ENCODE measurements around the gene PPP1R13B. TPM values are rescaled to one million over a fixed set of nuclear protein-coding genes. Genes with fewer than 3 reads are reported as not detected.

The PPP1R13B gene
- total RNA-seq, 1 donor: 7.3 TPM

DNA sequence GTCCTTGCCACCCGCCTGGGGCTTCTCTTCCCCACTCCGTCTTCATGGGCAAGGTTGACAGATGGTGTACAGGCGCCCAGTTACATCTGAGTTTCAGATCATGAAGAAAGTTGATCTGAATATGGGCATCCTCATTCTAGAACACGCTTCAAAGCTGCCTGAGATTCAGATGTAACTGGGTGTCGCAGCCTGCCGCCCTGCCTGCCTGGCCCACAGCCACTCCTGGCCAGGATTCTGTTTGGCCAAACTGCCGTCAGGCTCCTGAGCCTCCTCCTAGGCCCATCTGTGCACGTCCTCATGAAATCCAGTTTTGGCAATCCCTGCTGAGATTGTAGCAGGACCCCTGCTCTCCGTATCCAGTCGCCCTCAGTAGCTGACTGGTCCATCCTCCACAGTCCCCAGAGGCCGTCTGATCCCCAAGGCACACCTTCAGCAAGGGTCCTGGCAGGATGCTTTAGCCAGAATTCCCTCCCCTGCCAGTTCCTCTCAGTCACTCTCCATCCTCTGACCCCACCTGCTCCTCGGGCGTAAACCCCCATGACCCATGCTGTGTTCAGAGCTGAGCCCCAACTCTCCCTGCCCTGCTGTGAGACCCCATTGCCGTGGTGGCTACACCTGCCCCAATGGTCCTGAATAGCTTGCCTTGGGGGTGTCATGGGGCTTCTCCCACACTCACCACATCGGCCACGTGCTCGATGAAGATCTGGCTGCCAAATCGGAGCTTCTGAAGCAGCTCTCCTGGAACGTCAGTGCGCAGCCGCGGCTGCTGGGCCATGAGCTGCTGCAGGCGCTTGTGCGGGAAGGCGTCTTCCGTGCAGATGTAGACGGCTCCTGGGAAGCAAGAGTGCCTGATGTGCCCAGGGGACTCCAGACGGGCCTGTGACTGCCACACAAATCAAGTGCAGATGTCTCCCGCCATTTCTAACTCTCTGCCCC lies 144.6 kb downstream of the PPP1R13B start:
- no peak for DNase-seq (ENCODE audit: low read depth)
- no peak overlapping the region for H3K4me3 ChIP-seq (ENCODE audit: low read depth, low read length)
- no peak for TF ChIP-seq CTCF (IDR thresholded peaks at IDR 0.05; ENCODE audit: insufficient read depth, low read depth, low read length)

DNA sequence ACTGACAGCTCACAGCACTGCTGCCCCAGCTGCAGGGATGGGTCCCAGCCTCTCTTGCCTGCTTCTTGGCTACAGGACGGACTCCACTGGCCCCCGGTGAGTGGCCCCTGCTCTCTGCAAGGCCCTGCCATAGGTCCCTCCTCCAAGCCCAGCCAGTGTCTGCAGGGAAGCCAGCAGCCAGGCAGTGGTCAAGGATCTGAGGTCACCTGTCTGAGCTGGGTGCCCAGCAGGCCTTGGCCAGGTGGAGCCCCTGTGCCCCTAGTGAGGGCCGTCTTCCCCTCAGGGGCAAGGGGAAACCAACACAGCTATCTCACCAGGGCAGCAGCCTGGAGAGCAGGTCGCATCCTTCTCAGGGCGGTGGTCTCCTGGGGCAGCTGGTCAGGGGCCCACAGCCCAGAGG lies 145.3 kb downstream of the PPP1R13B start:
- no peak overlapping the region for H3K4me3 ChIP-seq (ENCODE audit: low read depth, low read length)

DNA sequence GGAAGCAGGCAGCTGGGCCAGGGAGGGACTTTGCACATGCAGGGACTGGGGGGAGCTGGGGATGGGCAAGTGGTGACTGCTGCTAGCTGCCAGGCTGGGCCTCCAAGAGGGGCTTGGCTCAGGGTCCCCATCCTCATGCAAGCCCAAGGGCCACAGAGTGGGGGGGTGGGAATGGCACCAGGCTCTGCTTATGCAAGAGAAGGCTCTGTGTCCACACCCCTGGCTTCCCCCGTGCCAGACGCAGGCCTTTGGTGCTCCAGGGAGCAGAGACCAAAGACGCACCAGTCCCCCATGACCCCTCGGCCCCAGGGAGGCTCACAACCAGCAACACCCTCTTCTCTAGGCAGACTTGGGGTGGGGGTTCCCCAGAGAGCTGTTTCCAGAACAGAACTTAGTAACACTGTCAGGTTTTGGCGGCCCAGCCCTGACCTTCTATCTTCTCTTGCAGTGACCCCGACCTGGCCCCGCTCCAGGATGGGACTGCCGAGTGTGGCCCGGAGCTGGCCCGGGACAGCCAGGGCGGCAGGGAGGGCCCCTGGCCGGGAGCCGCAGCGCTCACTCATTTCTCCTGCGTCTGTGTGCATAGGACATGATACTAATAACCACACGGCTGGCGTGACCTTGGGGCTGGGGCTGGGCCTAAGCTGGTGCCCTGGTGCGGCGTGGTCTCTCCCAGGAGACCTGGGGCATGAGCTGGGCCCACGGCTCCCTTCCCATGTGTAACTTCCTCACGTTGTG lies 146.5 kb downstream of the PPP1R13B start:
- H3K4me3 ChIP-seq (ENCODE audit: low read depth, low read length): no peak overlapping the region
- no peak for DNase-seq (ENCODE audit: low read depth)
- no peak for TF ChIP-seq CTCF (IDR thresholded peaks at IDR 0.05; ENCODE audit: insufficient read depth, low read depth, low read length)

More for the DNA sequence above, 145.3 kb downstream of the PPP1R13B start:
- no peak for TF ChIP-seq CTCF (IDR thresholded peaks at IDR 0.05; ENCODE audit: insufficient read depth, low read depth, low read length)
- DNase-seq (ENCODE audit: low read depth): no peak

GRCh38 chr14:103699901-103700752 lies 147.2 kb downstream of the PPP1R13B start:
- DNase-seq (ENCODE audit: low read depth): no peak
- no peak overlapping the region for H3K4me3 ChIP-seq (ENCODE audit: low read depth, low read length)
- TF ChIP-seq CTCF (IDR thresholded peaks at IDR 0.05; ENCODE audit: insufficient read depth, low read depth, low read length): no peak

GRCh38 chr14:103699261-103699661 lies 148.1 kb downstream of the PPP1R13B start:
- no peak overlapping the region for H3K4me3 ChIP-seq (ENCODE audit: low read depth, low read length)
- no peak for TF ChIP-seq CTCF (IDR thresholded peaks at IDR 0.05; ENCODE audit: insufficient read depth, low read depth, low read length)
- no peak for DNase-seq (ENCODE audit: low read depth)
